ENCODE measurements around the gene FBN1.

FBN1 gene

GRCh38 chr15:48650931-48651330, 5.4 kb upstream of the FBN1 start:
- DNase-seq = no peak

- DNase-seq = no peak
Measured at GRCh38 chr15:48647962-48648361, 2.5 kb upstream of the FBN1 start.

- DNase-seq = no peak
Measured at GRCh38 chr15:48646331-48646730, 822 bp upstream of the FBN1 start.

GRCh38 chr15:48644827-48645557, 517 bp downstream of the FBN1 start:
- no peak for DNase-seq

GRCh38 chr15:48644467-48644826, 1.1 kb downstream of the FBN1 start:
- DNase-seq = no peak

- no peak for DNase-seq
Measured at GRCh38 chr15:48643776-48644466, 1.6 kb downstream of the FBN1 start.

- no peak for DNase-seq
Measured at GRCh38 chr15:48643206-48643605, 2.3 kb downstream of the FBN1 start.

- DNase-seq = no peak
Measured at GRCh38 chr15:48642795-48643194, 2.7 kb downstream of the FBN1 start.

GRCh38 chr15:48641416-48641815, 4.1 kb downstream of the FBN1 start:
- DNase-seq = no peak

GRCh38 chr15:48638963-48639362, 6.5 kb downstream of the FBN1 start:
- no peak for DNase-seq

- no peak for DNase-seq
Measured at GRCh38 chr15:48637639-48638038, 7.9 kb downstream of the FBN1 start.

- no peak for DNase-seq
Measured at GRCh38 chr15:48636511-48636910, 9.0 kb downstream of the FBN1 start.

- no peak for DNase-seq
Measured at GRCh38 chr15:48634893-48635292, 10.6 kb downstream of the FBN1 start.

- no peak for DNase-seq
Measured at GRCh38 chr15:48634096-48634495, 11.4 kb downstream of the FBN1 start.

GRCh38 chr15:48632651-48633050, 12.9 kb downstream of the FBN1 start:
- DNase-seq = no peak

GRCh38 chr15:48631176-48631770, 14.2 kb downstream of the FBN1 start:
- no peak for DNase-seq

- DNase-seq = no peak
Measured at GRCh38 chr15:48630245-48630644, 15.3 kb downstream of the FBN1 start.

GRCh38 chr15:48628832-48629231, 16.7 kb downstream of the FBN1 start:
- no peak for DNase-seq

GRCh38 chr15:48627260-48627940, 18.1 kb downstream of the FBN1 start:
- DNase-seq = no peak

GRCh38 chr15:48625126-48625525, 20.4 kb downstream of the FBN1 start:
- DNase-seq = no peak

GRCh38 chr15:48624700-48625099, 20.8 kb downstream of the FBN1 start:
- no peak for DNase-seq

- DNase-seq = no peak
Measured at GRCh38 chr15:48623456-48623855, 22.1 kb downstream of the FBN1 start.

- DNase-seq = no peak
Measured at GRCh38 chr15:48622237-48622636, 23.3 kb downstream of the FBN1 start.

GRCh38 chr15:48619446-48619845, 26.1 kb downstream of the FBN1 start:
- no peak for DNase-seq
